ENCODE measurements around the gene FAM120B.
A peak's percentile ranks its signal among the peaks of the same experiment; 100 is the strongest.
"Not testable (repeated sequence)": the region's sequence is repeated elsewhere in the genome, so short reads cannot be mapped to it uniquely, and the experiment has no call there.

Gene FAM120B

DNA sequence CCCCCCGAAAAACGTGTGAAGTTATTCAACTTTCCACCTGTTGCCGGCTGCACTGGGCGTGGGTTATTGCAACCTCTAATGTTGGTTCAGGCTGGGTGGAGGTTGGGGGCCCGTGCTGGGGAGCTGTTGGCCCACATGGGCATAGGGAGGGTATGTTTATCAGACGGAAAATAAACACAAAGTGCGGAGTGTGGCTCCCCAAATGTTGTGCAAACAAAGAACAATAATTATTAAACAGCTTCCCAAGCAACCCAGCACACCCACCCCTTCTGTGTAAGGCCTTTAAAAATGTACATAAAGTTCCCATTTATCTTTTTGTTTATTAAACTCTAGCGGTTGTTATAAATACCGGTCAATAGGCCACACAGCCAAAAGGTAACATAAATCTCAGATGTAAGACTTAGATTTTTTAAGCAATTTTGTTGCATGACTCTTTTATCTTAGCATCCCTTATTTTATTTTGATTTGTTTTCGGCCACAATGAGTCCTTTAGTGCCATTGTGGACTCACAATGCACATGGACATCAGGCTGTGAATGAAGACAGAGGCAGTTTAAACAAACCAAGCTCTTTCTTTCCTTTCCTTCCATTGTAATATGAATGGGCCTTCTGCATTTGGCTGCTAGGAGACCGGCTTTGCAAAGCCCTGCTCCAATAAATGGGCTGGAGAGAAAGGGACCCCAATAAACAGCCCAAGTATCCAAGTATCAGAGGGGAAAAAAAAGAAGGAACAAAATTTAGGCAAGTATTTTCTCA is 8.8 kb upstream of the FAM120B start:
- DNase-seq (ENCODE audit: low spot score): peak; percentile 77

- no peak for DNase-seq (ENCODE audit: low spot score)
Measured at GRCh38 chr6:170298688-170299087, 7.9 kb upstream of the FAM120B start.

DNA sequence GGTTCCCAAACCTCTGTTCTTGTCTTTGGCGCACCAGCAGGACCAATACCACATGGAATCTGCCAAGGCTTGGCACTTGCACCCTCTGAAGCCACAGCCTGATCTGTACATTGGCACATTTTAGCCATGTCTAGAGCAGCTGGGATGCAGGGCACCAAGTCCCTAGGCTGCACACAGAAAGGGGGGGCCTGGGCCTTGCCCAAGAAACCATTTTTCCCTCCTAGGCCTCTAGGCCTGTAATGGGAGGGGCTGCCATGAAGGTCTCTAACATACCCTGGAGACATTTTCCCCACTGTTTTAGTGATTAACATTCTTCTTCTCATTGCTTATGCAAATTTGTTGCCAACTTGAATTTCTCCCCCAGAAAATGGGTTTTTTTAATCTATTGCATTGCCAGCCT is 5.4 kb upstream of the FAM120B start:
- DNase-seq (ENCODE audit: low spot score): no peak

GRCh38 chr6:170305805-170306323 is 694 bp upstream of the FAM120B start:
- DNase-seq (ENCODE audit: low spot score): no peak

- DNase-seq (ENCODE audit: low spot score): no peak
Measured at GRCh38 chr6:170307080-170307545, 555 bp downstream of the FAM120B start.

- no peak for DNase-seq (ENCODE audit: low spot score)
Measured at GRCh38 chr6:170308761-170309160, 2.2 kb downstream of the FAM120B start.

- DNase-seq (ENCODE audit: low spot score): no peak
Measured at GRCh38 chr6:170311696-170312095, 5.1 kb downstream of the FAM120B start.

DNA sequence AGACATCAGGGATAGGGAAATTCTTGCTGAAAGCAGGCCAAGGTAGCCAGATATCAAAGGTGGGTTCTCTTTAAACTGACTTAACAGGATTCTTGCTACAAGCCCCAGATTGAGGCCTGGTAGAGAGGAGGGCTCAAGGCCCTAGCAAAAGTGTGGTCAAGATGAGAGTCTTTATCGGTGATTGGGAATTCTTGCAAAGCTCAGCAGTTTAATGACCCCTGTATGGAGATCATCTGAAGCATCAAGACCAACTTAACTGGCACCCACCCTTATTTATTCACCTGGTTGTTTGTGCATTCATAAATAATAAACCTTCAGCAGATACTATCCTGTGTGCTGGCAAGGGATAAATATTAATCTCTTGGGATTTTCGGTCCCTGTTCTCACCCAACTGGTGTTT is 6.3 kb downstream of the FAM120B start:
- DNase-seq (ENCODE audit: low spot score): no peak

DNA sequence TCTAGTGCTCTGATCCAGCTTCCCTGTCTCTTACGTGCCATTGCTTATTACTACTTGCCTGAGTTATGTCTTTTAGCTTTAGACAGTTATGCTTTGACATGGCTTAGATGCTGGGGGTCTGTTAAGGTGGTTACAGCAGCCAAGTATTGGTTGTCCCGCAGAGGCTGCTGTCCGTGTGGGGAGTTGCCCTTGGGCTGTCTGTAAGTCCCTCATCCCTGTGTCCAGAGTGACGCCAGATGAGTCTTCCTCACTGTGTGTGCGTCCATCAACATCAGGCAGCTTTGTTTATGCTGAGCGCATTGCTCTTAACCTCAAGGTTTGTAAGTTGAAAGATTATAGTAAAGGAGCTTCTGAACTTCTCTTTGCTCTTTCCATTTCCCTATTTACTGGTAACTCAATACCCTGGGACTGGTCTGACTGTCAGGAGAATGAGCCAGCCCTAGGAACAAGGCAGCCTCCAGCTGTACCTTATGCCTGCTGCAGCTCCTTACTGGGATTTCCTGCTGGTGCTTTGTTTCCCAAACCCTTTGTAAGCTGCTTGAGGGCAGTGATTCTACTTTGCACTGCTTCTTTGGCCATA is 7.2 kb downstream of the FAM120B start:
- no peak for DNase-seq (ENCODE audit: low spot score)

DNA sequence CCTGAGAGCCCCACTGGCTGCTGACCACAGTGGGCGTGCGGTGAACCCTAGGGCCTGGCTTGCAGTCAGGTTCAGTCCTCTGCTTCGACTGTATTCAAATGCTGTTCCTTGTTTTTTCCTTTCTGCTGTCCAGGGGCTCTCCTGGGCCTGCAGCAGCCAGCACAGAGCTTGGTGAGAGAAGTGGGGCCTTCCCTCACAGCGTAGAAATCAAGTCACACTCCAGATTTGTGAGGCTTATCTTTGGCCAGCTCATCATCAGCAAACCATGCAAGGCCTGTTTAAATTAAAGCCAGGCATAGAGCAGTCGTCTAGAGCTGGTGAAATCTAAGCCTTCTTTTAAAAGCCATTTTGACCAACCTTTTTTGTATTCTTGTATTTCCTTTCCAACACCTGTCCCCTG is 8.4 kb downstream of the FAM120B start:
- no peak for DNase-seq (ENCODE audit: low spot score)

GRCh38 chr6:170316071-170316470 is 9.5 kb downstream of the FAM120B start:
- no peak for DNase-seq (ENCODE audit: low spot score)

DNA sequence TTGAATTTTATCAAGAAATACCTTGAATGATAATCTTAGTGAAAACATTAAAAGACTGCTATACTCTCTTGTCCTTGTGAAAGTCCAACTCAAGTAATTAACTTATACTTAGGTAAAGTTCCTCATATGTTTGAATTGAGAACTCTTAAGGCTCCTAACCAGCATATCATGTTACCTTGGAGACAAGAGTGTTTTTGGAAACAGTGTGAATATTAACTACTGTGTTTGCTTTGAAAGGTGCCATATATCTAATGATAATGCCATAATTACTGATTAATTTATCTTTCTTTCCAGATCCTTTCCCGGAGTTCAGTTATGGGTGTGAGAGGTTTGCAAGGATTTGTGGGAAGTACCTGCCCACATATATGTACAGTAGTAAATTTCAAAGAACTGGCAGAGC is 10.5 kb downstream of the FAM120B start:
- no peak for DNase-seq (ENCODE audit: low spot score)

DNA sequence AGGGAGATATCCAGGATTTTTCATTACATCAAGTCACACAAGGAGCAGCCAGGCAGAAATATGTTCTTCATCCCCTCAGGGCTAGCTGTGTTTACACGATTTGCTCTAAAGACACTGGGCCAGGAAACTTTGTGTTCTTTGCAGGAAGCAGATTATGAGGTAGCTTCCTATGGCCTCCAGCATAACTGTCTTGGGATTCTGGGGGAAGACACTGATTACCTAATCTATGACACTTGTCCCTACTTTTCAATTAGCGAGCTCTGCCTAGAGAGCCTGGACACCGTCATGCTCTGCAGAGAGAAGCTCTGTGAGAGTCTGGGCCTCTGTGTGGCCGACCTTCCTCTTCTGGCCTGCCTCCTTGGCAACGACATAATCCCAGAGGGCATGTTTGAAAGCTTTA is 11.2 kb downstream of the FAM120B start:
- no peak for DNase-seq (ENCODE audit: low spot score)

- no peak for DNase-seq (ENCODE audit: low spot score)
Measured at GRCh38 chr6:170329321-170329720, 22.8 kb downstream of the FAM120B start.

DNA sequence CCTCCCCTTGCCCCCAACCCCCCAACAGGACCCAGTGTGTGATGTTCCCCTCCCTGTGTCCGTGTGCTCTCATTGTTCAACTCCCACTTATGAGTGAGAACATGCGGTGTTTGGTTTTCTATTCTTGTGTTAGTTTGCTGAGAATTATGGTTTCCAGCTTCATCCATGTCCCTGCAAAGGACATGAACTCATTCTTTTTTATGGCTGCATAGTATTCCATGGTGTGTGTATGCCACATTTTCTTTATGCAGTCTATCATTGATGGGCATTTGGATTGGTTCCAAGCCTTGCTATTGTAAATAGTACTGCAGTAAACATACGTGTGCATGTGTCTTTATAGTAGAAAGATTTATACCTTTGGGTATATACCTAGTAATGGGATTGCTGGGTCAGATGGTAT is 28.6 kb downstream of the FAM120B start:
- not testable (repeated sequence) for DNase-seq (ENCODE audit: low spot score)

DNA sequence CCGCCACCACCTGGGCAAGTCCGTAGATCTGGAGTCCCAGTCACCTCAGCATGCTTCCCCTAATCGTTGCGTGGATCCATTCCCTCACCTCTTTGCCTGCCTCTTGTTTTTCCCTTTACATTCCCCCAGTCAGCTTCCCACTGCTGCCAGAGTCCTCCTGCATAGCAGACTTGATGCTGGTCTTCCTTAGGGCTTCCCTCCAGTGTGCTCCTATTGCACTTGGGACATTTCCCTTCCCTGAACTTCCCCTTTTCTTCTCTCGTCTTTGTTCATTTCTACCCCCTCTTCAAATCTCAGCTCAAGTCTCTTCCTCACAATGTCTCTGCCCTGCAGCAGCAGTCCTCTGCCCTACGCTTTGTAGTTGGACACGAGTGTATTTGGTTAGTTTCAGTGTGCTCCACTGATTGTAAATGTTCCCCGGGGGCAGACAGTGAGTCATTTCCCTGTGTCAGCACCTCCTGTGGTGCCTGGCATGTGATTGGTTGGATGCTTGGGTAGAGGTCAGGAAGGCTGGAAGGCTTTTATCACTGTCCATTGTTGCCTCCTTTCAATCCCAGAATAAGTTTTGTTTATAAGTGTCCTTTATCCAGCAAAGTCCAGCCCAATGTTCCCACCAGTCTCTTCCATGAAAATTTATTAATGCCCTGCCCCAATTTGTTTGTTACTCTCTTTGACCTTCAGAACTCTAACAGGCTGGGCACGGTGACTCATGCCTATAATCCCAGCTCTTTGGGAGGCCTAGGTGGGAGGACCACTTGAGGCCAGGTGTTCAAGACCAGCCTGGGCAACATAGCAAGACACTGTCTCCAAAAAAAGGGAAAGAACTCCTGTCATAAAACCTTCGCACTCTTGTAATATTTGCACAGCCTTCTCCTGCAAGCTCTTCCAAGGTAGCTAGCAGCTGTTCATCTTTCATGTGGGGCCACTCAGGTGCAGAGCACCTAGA is 38.3 kb downstream of the FAM120B start:
- DNase-seq (ENCODE audit: low spot score): no peak

DNA sequence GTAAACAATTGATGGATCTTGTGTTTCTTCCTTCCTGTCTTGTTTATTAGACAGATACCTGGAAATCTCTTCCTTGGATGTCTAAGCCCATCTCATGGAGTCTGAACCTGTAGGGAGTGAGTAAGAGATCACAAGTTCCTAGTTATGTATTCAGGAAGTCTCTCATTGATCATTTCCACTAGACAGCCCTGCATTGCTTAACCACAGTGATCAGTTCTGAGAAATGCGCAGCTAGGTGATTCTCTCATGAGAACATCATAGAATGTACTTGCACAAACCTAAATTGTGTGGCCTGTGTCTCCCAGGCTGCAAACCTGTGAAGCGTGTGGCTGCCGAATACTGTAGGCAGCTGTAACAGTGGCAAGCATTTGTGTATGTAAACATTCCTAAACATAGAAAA is 39.1 kb downstream of the FAM120B start:
- DNase-seq (ENCODE audit: low spot score): no peak

DNA sequence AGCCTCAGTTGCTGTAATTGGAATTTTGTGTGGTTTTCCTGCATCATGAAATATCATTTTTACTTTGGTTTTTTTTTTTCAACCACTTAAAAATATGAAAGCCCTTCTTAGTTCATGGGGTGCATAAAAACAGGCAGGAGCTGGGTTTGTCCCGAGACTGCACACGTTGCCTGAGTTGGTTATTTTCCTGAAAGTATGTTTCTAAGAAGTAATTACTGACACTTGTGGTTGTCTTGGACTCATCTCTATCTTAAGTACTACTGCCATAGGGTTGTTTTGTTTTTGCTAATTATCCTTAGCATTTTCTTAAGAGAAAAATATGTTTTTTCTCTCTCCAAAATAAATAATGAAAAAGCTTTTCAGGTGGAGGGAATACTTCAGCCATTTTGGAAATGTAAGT is 40.1 kb downstream of the FAM120B start:
- DNase-seq (ENCODE audit: low spot score): no peak

GRCh38 chr6:170347091-170347490 is 40.5 kb downstream of the FAM120B start:
- peak; percentile 31 for DNase-seq (ENCODE audit: low spot score)

- DNase-seq (ENCODE audit: low spot score): no peak
Measured at GRCh38 chr6:170347975-170348374, 41.4 kb downstream of the FAM120B start.

DNA sequence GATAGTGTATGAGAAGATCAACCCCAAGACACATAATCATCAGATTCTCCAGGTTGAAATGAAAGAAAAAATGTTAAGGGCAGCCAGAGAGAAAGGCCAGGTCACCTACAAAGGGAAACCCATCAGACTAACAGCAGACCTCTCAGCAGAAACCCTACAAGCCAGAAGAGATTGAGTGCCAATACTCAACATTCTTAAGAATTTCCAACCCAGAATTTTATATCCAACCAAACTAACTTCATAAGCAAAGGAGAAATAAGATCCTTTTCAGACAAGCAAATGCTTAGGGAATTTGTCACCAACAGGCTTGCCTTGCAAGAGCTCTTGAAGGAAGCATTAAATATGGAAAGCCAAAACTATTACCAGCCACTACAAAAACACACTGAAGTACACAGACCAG is 44.9 kb downstream of the FAM120B start:
- not testable (repeated sequence) for DNase-seq (ENCODE audit: low spot score)

GRCh38 chr6:170355190-170355589 is 48.6 kb downstream of the FAM120B start:
- not testable (repeated sequence) for DNase-seq (ENCODE audit: low spot score)
